IMR-90 (cell line): Measurements from ENCODE around the gene ADD2.
A peak's percentile ranks its signal among the peaks of the same experiment; 100 is the strongest.

Experiments
- CEBPB ChIP-seq: IDR thresholded peaks from 2 replicates; pipeline ENCODE4 v1.6.1; 2012; ENCODE audit warnings: low read depth, low read length, improper control_type of control experiment
- CHD1 ChIP-seq: IDR thresholded peaks from 2 replicates; pipeline ENCODE4 v1.6.1; 2012; ENCODE audit warnings: low read depth, low read length, improper control_type of control experiment
- MAFK ChIP-seq: IDR thresholded peaks from 2 replicates; pipeline ENCODE4 v1.6.1; 2012; ENCODE audit warnings: low read depth, low read length, improper control_type of control experiment
- POLR2A ChIP-seq: IDR thresholded peaks from 2 replicates; pipeline ENCODE4 v1.6.1; 2012; ENCODE audit warnings: mild to moderate bottlenecking, low read depth, low read length
- RCOR1 ChIP-seq: IDR thresholded peaks from 2 replicates; pipeline ENCODE4 v1.6.1; 2012; ENCODE audit warnings: mild to moderate bottlenecking, low read length, improper control_type of control experiment; ENCODE audit not compliant: insufficient replicate concordance
- RFX5 ChIP-seq: IDR thresholded peaks from 2 replicates; pipeline ENCODE4 v1.8.0; 2012; ENCODE audit warnings: low read depth, mild to moderate bottlenecking, low read length, moderate library complexity
- SMC3 ChIP-seq: fragments of 150-350 bp; IDR thresholded peaks from 2 replicates; pipeline ENCODE4 v1.6.1; 2016; ENCODE audit warnings: low read depth, mild to moderate bottlenecking, antibody characterized with exemption, low read length, moderate library complexity
- TF ChIP-seq, protein P1 (sequence below): conservative IDR thresholded peaks from 2 replicates; pipeline ENCODE4 v1.5.1; 2012; ENCODE audit warnings: mild to moderate bottlenecking, low read depth, low read length, improper control_type of control experiment
- TF ChIP-seq, protein P2 (sequence below): fragments of 150-350 bp; IDR thresholded peaks from 2 replicates; pipeline ENCODE4 v1.6.1; 2016; ENCODE audit warnings: low read depth, mild to moderate bottlenecking, low read length, moderate library complexity, borderline replicate concordance
- TF ChIP-seq, protein P3 (sequence below): fragments of 150-350 bp; IDR thresholded peaks from 2 replicates; pipeline ENCODE4 v1.6.1; 2017; ENCODE audit warnings: mild to moderate bottlenecking, antibody characterized with exemption, low read length, low read depth

DNA sequence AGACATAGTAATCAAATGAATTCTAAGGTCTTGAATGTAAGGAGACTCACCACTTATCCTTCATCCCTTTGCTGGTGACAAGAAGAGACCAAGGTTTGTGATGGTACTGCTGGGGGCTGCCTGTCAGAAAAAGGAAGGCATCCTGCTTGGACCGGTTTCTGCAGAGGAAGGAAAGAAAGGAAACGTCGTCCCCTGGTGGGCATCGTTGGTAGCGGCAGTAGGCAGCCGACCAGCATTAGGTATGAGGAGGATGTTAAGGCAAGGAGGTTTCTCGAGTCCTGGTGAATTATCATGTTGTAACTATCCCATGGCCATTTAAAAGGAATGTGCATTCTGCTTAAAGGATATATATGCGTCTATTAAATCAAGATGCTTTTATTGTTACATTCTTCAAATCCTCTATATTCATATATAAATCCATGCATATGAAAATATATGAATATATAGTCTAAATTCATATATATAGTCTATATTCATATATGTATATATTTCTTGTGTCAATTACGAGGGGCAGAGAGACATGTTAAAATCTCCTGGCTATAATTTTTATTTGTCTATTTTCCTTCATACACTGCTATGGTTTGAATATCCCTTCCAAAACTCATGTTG lies 120.0 kb downstream of the ADD2 start:
- no peak for TF ChIP-seq MAFK
- peak; percentile 78 for TF ChIP-seq SMC3
- TF ChIP-seq, protein P1, sequence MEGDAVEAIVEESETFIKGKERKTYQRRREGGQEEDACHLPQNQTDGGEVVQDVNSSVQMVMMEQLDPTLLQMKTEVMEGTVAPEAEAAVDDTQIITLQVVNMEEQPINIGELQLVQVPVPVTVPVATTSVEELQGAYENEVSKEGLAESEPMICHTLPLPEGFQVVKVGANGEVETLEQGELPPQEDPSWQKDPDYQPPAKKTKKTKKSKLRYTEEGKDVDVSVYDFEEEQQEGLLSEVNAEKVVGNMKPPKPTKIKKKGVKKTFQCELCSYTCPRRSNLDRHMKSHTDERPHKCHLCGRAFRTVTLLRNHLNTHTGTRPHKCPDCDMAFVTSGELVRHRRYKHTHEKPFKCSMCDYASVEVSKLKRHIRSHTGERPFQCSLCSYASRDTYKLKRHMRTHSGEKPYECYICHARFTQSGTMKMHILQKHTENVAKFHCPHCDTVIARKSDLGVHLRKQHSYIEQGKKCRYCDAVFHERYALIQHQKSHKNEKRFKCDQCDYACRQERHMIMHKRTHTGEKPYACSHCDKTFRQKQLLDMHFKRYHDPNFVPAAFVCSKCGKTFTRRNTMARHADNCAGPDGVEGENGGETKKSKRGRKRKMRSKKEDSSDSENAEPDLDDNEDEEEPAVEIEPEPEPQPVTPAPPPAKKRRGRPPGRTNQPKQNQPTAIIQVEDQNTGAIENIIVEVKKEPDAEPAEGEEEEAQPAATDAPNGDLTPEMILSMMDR = peak; percentile 88
- TF ChIP-seq POLR2A = no peak
- TF ChIP-seq, protein P2, sequence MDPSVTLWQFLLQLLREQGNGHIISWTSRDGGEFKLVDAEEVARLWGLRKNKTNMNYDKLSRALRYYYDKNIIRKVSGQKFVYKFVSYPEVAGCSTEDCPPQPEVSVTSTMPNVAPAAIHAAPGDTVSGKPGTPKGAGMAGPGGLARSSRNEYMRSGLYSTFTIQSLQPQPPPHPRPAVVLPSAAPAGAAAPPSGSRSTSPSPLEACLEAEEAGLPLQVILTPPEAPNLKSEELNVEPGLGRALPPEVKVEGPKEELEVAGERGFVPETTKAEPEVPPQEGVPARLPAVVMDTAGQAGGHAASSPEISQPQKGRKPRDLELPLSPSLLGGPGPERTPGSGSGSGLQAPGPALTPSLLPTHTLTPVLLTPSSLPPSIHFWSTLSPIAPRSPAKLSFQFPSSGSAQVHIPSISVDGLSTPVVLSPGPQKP = no peak
- TF ChIP-seq CEBPB = no peak
- TF ChIP-seq RCOR1 = no peak
- TF ChIP-seq RFX5 = no peak
- TF ChIP-seq, protein P3, sequence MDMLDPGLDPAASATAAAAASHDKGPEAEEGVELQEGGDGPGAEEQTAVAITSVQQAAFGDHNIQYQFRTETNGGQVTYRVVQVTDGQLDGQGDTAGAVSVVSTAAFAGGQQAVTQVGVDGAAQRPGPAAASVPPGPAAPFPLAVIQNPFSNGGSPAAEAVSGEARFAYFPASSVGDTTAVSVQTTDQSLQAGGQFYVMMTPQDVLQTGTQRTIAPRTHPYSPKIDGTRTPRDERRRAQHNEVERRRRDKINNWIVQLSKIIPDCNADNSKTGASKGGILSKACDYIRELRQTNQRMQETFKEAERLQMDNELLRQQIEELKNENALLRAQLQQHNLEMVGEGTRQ = no peak
- no peak for TF ChIP-seq CHD1
